Caco-2 (cell line): ENCODE results near the gene PNMA1. TPM values are rescaled to one million over a fixed set of nuclear protein-coding genes. Genes with fewer than 3 reads are reported as not detected.

Experiments used
- BruUV-seq: library from RNA; stranded (reverse); fragments of 400-500 nt; replicated peaks from 2 replicates; lab custom pipeline; 2021; lab: Mats Ljungman, UMichigan
- CTCF ChIA-PET: fragments of 300-600 bp; sonication (Branson Sonifier 250); formaldehyde crosslinking; loops from one replicate; lab custom pipeline; 2022; ENCODE audit warnings: antibody characterized with exemption; lab: Charles Lee
- POLR2A ChIA-PET: fragments of 300-600 bp; sonication (Branson Sonifier 250); formaldehyde crosslinking; loops from one replicate; lab custom pipeline; 2022; ENCODE audit warnings: antibody characterized with exemption; lab: Charles Lee
- DNase-seq, 2 experiments: peaks; one replicate each; pipeline versions ENCODE4 v3.0.0 to v3.0.0-alpha.2; 2020 to 2022
- H3K27me3 ChIP-seq: replicated peaks from 2 replicates; pipeline ENCODE4 v1.6.0; 2011; ENCODE audit warnings: low read length; ENCODE audit not compliant: control insufficient read depth, insufficient read depth
- H3K36me3 ChIP-seq: 2 replicates; pipeline ENCODE4 v1.5.1; 2011; ENCODE audit warnings: low read length; ENCODE audit not compliant: control insufficient read depth, insufficient read depth
- H3K4me1 ChIP-seq: fragments of 250-450 bp; sonication (Bioruptor Pico); 2 replicates; pipeline ENCODE4 v1.5.1; 2020; ENCODE audit warnings: mild to moderate bottlenecking
- H3K4me3 ChIP-seq: 2 replicates; pipeline ENCODE4 v1.5.1; 2011; ENCODE audit warnings: low read depth, mild to moderate bottlenecking, control low read depth, low read length
- H3K9me3 ChIP-seq: fragments of 250-450 bp; sonication (Bioruptor Pico); 2 replicates; pipeline ENCODE4 v1.5.1; 2020; ENCODE audit warnings: mild to moderate bottlenecking, moderate library complexity
- H3K27ac Mint-ChIP-seq: one replicate; pipeline ENCODE4 v1.8.0; 2022; ENCODE audit warnings: mixed read lengths; ENCODE audit not compliant: unreplicated experiment
- H3K27me3 Mint-ChIP-seq: one replicate; pipeline ENCODE4 v1.8.0; 2022; ENCODE audit warnings: mixed read lengths; ENCODE audit not compliant: insufficient read depth, unreplicated experiment
- H3K36me3 Mint-ChIP-seq: one replicate; pipeline ENCODE4 v1.8.0; 2022; ENCODE audit warnings: mild to moderate bottlenecking, mixed read lengths; ENCODE audit not compliant: insufficient read depth, unreplicated experiment
- H3K4me1 Mint-ChIP-seq: one replicate; pipeline ENCODE4 v1.8.0; 2022; ENCODE audit warnings: low read depth, mixed read lengths; ENCODE audit not compliant: unreplicated experiment
- H3K4me3 Mint-ChIP-seq: one replicate; pipeline ENCODE4 v1.8.0; 2022; ENCODE audit warnings: mild to moderate bottlenecking, moderate library complexity, mixed read lengths; ENCODE audit not compliant: unreplicated experiment
- H3K9me3 Mint-ChIP-seq: one replicate; pipeline ENCODE4 v1.8.0; 2022; ENCODE audit warnings: mixed read lengths; ENCODE audit not compliant: unreplicated experiment
- CTCF ChIP-seq, 2 experiments: fragments of 200-600 bp in 1 of 2; IDR thresholded peaks; 1 replicate in 1 of 2; 2 replicates in 1 of 2; pipeline versions ENCODE4 v1.5.1 to v1.8.0; 2011 to 2022; ENCODE audit warnings: antibody characterized with exemption in 1 of 2, control low read depth in 1 of 2, inconsistent platforms in 1 of 2, low read depth in 1 of 2, low read length in 1 of 2, mild to moderate bottlenecking in 1 of 2, moderate library complexity in 1 of 2; ENCODE audit not compliant: insufficient read depth in 1 of 2, severe bottlenecking in 1 of 2, unreplicated experiment in 1 of 2
- intact Hi-C: fragments of 100-400 bp; cut with micrococcal nuclease; formaldehyde crosslinking; loops from one replicate; pipeline ENCODE4 v1.10.0; 2022; ENCODE audit not compliant: unreplicated experiment
- total RNA-seq: library from RNA; stranded (reverse); gene quantifications from 2 replicates; pipeline ENCODE4 v1.2.3, GENCODE V29; 2022

The PNMA1 gene
- total RNA-seq, 1 experiment from 2014 or later = 38.8 TPM

GRCh38 chr14:73744874-73745529 is 30.8 kb upstream of the PNMA1 start:
- ChIA-PET POLR2A (interaction anchor here (0.7 to 1.2 kb wide), 2 partner anchors 14 to 107 kb away, joined by 3 to 5 read pairs; partner anchors contain the start of gene PTGR2), CTCF (interaction anchor here (1.7 to 2.5 kb wide), 2 partner anchors 13 to 16 kb away, joined by 11 to 14 read pairs; no protein-coding TSS in a partner anchor)
- peak overlapping the region; percentile 27 for H3K27ac Mint-ChIP-seq
- Histone ChIP-seq H3K9me3 (no peaks in the 10 kb centered on the region), H3K4me1 (peaks cover 75% of the 10 kb centered on the region), H3K27me3 (no peaks in the 10 kb centered on the region), H3K36me3 (no peaks in the 10 kb centered on the region; the same call in 1 of the 2 replicates), H3K4me3 (no peak overlapping the region)
- no peak overlapping the region for H3K4me3 Mint-ChIP-seq
- no peaks in the 10 kb centered on the region for H3K27me3 Mint-ChIP-seq
- no TSS peak for BruUV-seq
- H3K9me3 Mint-ChIP-seq = no peaks in the 10 kb centered on the region
- peaks cover 39% of the 10 kb centered on the region for H3K4me1 Mint-ChIP-seq
- intact Hi-C loops = loop anchor here (5.0 kb wide), 1 partner anchor 82 kb away; no protein-coding TSS in a partner anchor
- no peak for TF ChIP-seq CTCF (IDR thresholded peaks at IDR 0.05; ENCODE audit: insufficient read depth in 1 of 2, low read depth in 1 of 2, low read length in 1 of 2, severe bottlenecking in 1 of 2, unreplicated experiment in 1 of 2)
- peaks cover 30% of the 10 kb centered on the region for H3K36me3 Mint-ChIP-seq
- no peak for DNase-seq

- intact Hi-C loops = loop anchor here (5.0 kb wide), 1 partner anchor 83 kb away; no protein-coding TSS in a partner anchor
- H3K27me3 Mint-ChIP-seq = no peaks in the 10 kb centered on the region
- no peak overlapping the region for H3K4me3 ChIP-seq
- H3K4me1 ChIP-seq = peaks cover 75% of the 10 kb centered on the region
- peak overlapping the region; percentile 27 for H3K27ac Mint-ChIP-seq
- no peak for TF ChIP-seq CTCF (IDR thresholded peaks at IDR 0.05; ENCODE audit: insufficient read depth in 1 of 2, low read depth in 1 of 2, low read length in 1 of 2, severe bottlenecking in 1 of 2, unreplicated experiment in 1 of 2)
- DNase-seq = no peak
- CTCF ChIA-PET = interaction anchor here (1.7 to 2.5 kb wide), 2 partner anchors 14 to 15 kb away, joined by 11 to 14 read pairs; no protein-coding TSS in a partner anchor
- no TSS peak for BruUV-seq
- H3K36me3 Mint-ChIP-seq = peaks cover 33% of the 10 kb centered on the region
- no peaks in the 10 kb centered on the region; the same call in none of the 2 replicates for H3K36me3 ChIP-seq
- peaks cover 39% of the 10 kb centered on the region for H3K4me1 Mint-ChIP-seq
- POLR2A ChIA-PET = interaction anchor here (0.7 to 1.2 kb wide), 2 partner anchors 15 to 107 kb away, joined by 3 to 5 read pairs; partner anchors contain the start of gene PTGR2
- no peaks in the 10 kb centered on the region for H3K27me3 ChIP-seq
- no peaks in the 10 kb centered on the region for H3K9me3 Mint-ChIP-seq
- H3K9me3 ChIP-seq = no peaks in the 10 kb centered on the region
- H3K4me3 Mint-ChIP-seq = no peak overlapping the region
These were observed 30.1 kb upstream of the PNMA1 start for GRCh38 chr14:73744175-73744867.

GRCh38 chr14:73743431-73743931 is 29.3 kb upstream of the PNMA1 start:
- H3K9me3 Mint-ChIP-seq = no peaks in the 10 kb centered on the region
- Histone ChIP-seq H3K27me3 (no peaks in the 10 kb centered on the region), H3K36me3 (peaks cover 3% of the 10 kb centered on the region), H3K4me3 (no peak overlapping the region), H3K9me3 (no peaks in the 10 kb centered on the region), H3K4me1 (peaks cover 75% of the 10 kb centered on the region)
- BruUV-seq = no TSS peak
- H3K36me3 Mint-ChIP-seq = peaks cover 41% of the 10 kb centered on the region
- TF ChIP-seq CTCF (IDR thresholded peaks at IDR 0.05; ENCODE audit: insufficient read depth in 1 of 2, low read depth in 1 of 2, low read length in 1 of 2, severe bottlenecking in 1 of 2, unreplicated experiment in 1 of 2) = no peak
- H3K27ac Mint-ChIP-seq = peak overlapping the region; percentile 27
- CTCF ChIA-PET = interaction anchor here (1.3 to 3.6 kb wide), 3 partner anchors 12 to 15 kb away, joined by 3 to 60 read pairs (median 32); a partner anchor contains a TSS
- DNase-seq = no peak
- intact Hi-C loops = loop anchor here (5.0 kb wide), 1 partner anchor 84 kb away; no protein-coding TSS in a partner anchor
- no peaks in the 10 kb centered on the region for H3K27me3 Mint-ChIP-seq
- peak overlapping the region; percentile 21 for H3K4me3 Mint-ChIP-seq
- peaks cover 39% of the 10 kb centered on the region for H3K4me1 Mint-ChIP-seq
- POLR2A ChIA-PET = interaction anchor here (1.0 kb wide), 1 partner anchor 17 kb away, joined by 3 read pairs; a partner anchor contains a TSS
